Neural progenitor cell (in vitro differentiated cells): Measurements from ENCODE around the gene CPA1.

Source experiments
- CTCF ChIP-seq: fragments of 200-600 bp; sonication (generic); IDR thresholded peaks from 2 replicates; pipeline ENCODE4 v1.5.1; 2017; ENCODE audit warnings: antibody characterized with exemption, mild to moderate bottlenecking
- EZH2 ChIP-seq: fragments of 200-600 bp; sonication (generic); IDR thresholded peaks from 2 replicates; pipeline ENCODE4 v1.6.1; 2017; ENCODE audit warnings: antibody characterized with exemption, mild to moderate bottlenecking, moderate library complexity
- EZH2phosphoT487 ChIP-seq: fragments of 200-600 bp; sonication (generic); IDR thresholded peaks from 2 replicates; pipeline ENCODE4 v1.6.1; 2017; ENCODE audit warnings: antibody characterized with exemption

GRCh38 chr7:130358471-130358870 is 21.8 kb upstream of the CPA1 start:
- no peak for TF ChIP-seq EZH2phosphoT487
- TF ChIP-seq CTCF, result no peak
- TF ChIP-seq EZH2, result no peak
